HG03432 (cell line): ENCODE data around the gene LEF1.
A peak's percentile ranks its signal among the peaks of the same experiment; 100 is the strongest.

ENCODE experiments used
- ATAC-seq: cut with Tn5 transposase; IDR thresholded peaks from one replicate; pipeline ENCODE4 v1.9.1; 2021; ENCODE audit warnings: mild to moderate bottlenecking, moderate library complexity; ENCODE audit not compliant: unreplicated experiment

Gene LEF1

GRCh38 chr4:108115168-108115526 lies 53.6 kb downstream of the LEF1 start:
- ATAC-seq = no peak

GRCh38 chr4:108114503-108114902 lies 54.2 kb downstream of the LEF1 start:
- ATAC-seq = no peak

- no peak for ATAC-seq
Observed at GRCh38 chr4:108113229-108113628, 55.5 kb downstream of the LEF1 start.

- no peak for ATAC-seq
Observed at GRCh38 chr4:108111781-108112180, 57.0 kb downstream of the LEF1 start.

GRCh38 chr4:108110450-108110849 lies 58.3 kb downstream of the LEF1 start:
- peak; percentile 8 for ATAC-seq

- ATAC-seq = peak; percentile 92
Observed at GRCh38 chr4:108109997-108110416, 58.7 kb downstream of the LEF1 start.

- no peak for ATAC-seq
Observed at GRCh38 chr4:108109111-108109510, 59.6 kb downstream of the LEF1 start.

- ATAC-seq = no peak
Observed at GRCh38 chr4:108107729-108108382, 60.9 kb downstream of the LEF1 start.

- ATAC-seq = no peak
Observed at GRCh38 chr4:108107101-108107500, 61.6 kb downstream of the LEF1 start.

GRCh38 chr4:108106186-108106585 lies 62.5 kb downstream of the LEF1 start:
- no peak for ATAC-seq

- ATAC-seq = no peak
Observed at GRCh38 chr4:108103099-108103862, 65.5 kb downstream of the LEF1 start.

GRCh38 chr4:108100827-108101226 lies 67.9 kb downstream of the LEF1 start:
- no peak for ATAC-seq

- ATAC-seq = no peak
Observed at GRCh38 chr4:108099838-108100237, 68.9 kb downstream of the LEF1 start.

GRCh38 chr4:108097990-108098553 lies 70.7 kb downstream of the LEF1 start:
- ATAC-seq = no peak

GRCh38 chr4:108094923-108095482 lies 73.7 kb downstream of the LEF1 start:
- ATAC-seq = no peak

GRCh38 chr4:108094131-108094530 lies 74.6 kb downstream of the LEF1 start:
- ATAC-seq = no peak

GRCh38 chr4:108092288-108092687 lies 76.4 kb downstream of the LEF1 start:
- no peak for ATAC-seq

GRCh38 chr4:108087293-108087967 lies 81.3 kb downstream of the LEF1 start:
- no peak for ATAC-seq

GRCh38 chr4:108081256-108081655 lies 87.5 kb downstream of the LEF1 start:
- ATAC-seq = no peak

- ATAC-seq = no peak
Observed at GRCh38 chr4:108080747-108081146, 88.0 kb downstream of the LEF1 start.

- no peak for ATAC-seq
Observed at GRCh38 chr4:108078024-108078733, 90.6 kb downstream of the LEF1 start.
